Natural killer cell (primary cell): ENCODE measurements around the gene RAD51. TPM values are rescaled to one million over a fixed set of nuclear protein-coding genes. Genes with fewer than 3 reads are reported as not detected.

Experiments used
- ATAC-seq, 3 donors: fragments of 150-1000 bp in 2 of 3; fragments of 200-7000 bp in 1 of 3; cut with Tn5 transposase; 1 replicate in 1 of 3; 2 replicates in 2 of 3; pipeline ENCODE4 v1.10.0; 2021; ENCODE audit warnings: mild to moderate bottlenecking in 2 of 3, moderate library complexity in 2 of 3
- DNase-seq, 2 donors: peaks; one replicate each; pipeline versions ENCODE4 v3.0.0 to v3.0.0-alpha.2; 2013 to 2021; ENCODE audit warnings: mixed read lengths in 1 of 2
- H3K27ac ChIP-seq: one replicate; pipeline ENCODE4 v1.5.1; 2013; ENCODE audit warnings: mild to moderate bottlenecking, low read length
- H3K27me3 ChIP-seq: one replicate; pipeline ENCODE4 v1.6.1; 2013; ENCODE audit warnings: low read length; ENCODE audit not compliant: control insufficient read depth, insufficient read depth
- H3K36me3 ChIP-seq: one replicate; pipeline ENCODE4 v1.6.1; 2013; ENCODE audit warnings: low read length; ENCODE audit not compliant: control insufficient read depth, insufficient read depth
- H3K4me1 ChIP-seq: one replicate; pipeline ENCODE4 v1.6.1; 2013; ENCODE audit warnings: low read length; ENCODE audit not compliant: control insufficient read depth, insufficient read depth
- H3K4me3 ChIP-seq: one replicate; pipeline ENCODE4 v1.5.1; 2013; ENCODE audit warnings: low read length
- H3K9me3 ChIP-seq: one replicate; pipeline ENCODE4 v1.6.1; 2013; ENCODE audit warnings: low read length; ENCODE audit not compliant: control insufficient read depth, insufficient read depth
- H3K27ac Mint-ChIP-seq, 2 donors: one replicate each; pipeline ENCODE4 v1.8.0; 2022; ENCODE audit warnings: mild to moderate bottlenecking in 2 of 2, mixed read lengths in 2 of 2, moderate library complexity in 1 of 2
- H3K27me3 Mint-ChIP-seq, 2 donors: one replicate each; pipeline ENCODE4 v1.8.0; 2022; ENCODE audit warnings: low read depth in 2 of 2, mixed read lengths in 2 of 2
- H3K36me3 Mint-ChIP-seq: one replicate; pipeline ENCODE4 v1.8.0; 2022; ENCODE audit warnings: mixed read lengths
- H3K4me1 Mint-ChIP-seq, 2 donors: one replicate each; pipeline ENCODE4 v1.8.0; 2022; ENCODE audit warnings: mixed read lengths in 2 of 2
- H3K4me3 Mint-ChIP-seq: one replicate; pipeline ENCODE4 v1.8.0; 2022; ENCODE audit warnings: mild to moderate bottlenecking, moderate library complexity, mixed read lengths
- H3K9me3 Mint-ChIP-seq, 2 donors: one replicate each; pipeline ENCODE4 v1.8.0; 2022; ENCODE audit warnings: mixed read lengths in 2 of 2
- WGBS: methylation state at CpG from one replicate; pipeline ENCODE4 v1.1.7; 2013; ENCODE audit warnings: missing lambda C conversion rate; ENCODE audit not compliant: insufficient coverage; 5-methylcytosine and 5-hydroxymethylcytosine counted together
- intact Hi-C: fragments of 100-400 bp; cut with micrococcal nuclease; formaldehyde crosslinking; loops from one replicate; pipeline ENCODE4 v1.14.2; 2022
- total RNA-seq, 4 donors: library from RNA; stranded (reverse); fragments of 120-200 nt in 1 of 4; gene quantifications; one replicate each; pipeline versions ENCODE4 v1.2.3 to v1.2.4, GENCODE V29; 2013 to 2022
- TF ChIP-seq, protein P1 (sequence below): fragments of 200-600 bp; IDR thresholded peaks from one replicate; pipeline ENCODE4 v1.8.0; 2022; ENCODE audit warnings: antibody characterized with exemption

The RAD51 gene
- total RNA-seq, 3 donors from 2014 or later (not counting 1 experiment from before 2014, with no cell fraction given), result 1.2 to 5.0 (median 4.0) TPM

DNA sequence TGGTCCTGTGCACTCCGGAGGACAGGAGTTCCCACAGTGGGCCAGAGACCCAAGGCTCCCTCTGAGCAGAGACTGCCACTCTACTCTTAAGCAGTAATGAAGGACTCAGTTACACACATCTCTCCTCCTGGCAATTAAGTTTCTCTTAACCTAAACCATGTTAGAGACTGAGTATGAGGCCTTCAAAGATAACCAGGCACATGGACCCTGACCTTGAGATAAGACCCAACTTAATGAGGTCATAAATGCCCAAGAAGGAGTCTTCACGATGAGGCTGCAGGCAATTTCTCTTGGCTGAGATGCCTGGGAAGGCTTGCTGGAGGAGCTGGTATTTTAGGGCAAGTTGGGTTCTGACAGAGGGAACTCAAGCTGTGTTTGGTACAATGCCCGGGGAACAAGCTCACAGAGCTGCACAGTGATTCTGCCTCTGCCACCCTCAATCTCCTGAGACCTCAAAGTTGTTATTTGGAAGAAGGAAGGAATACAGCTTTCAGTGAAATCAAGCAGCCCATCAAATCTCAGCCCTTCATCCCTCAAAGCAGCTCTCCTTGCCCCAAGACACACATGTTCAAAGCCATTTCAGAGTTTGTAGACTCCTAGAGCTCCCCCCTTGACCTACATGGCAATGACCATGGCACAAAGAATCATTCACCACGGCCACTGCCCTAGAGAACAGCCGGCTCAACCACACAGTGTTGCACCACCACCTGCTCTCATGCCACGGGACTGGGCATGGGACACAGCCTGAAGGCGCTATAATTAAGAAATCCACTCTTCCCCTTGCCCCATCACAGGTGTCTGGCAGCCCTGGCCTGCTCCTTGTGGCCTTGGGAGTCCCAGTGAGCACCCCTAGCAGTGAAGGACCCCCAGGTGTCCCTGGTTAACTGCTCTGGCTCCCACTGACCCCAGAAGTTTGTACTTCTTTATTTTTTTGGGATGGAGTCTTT, 53.0 kb downstream of the RAD51 start:
- 91% methylated on average over 7 of the region's 7 CpGs for WGBS
- Mint-ChIP-seq H3K27me3 (no peaks in the 10 kb centered on the region), H3K36me3 (no peaks in the 10 kb centered on the region), H3K4me3 (no peak overlapping the region), H3K9me3 (no peaks in the 10 kb centered on the region), H3K4me1 (peaks cover 65 to 72% of the 10 kb centered on the region in 2 donors), H3K27ac (peak overlapping the region; percentile 94 to 96)
- Histone ChIP-seq H3K4me1 (peaks cover 64% of the 10 kb centered on the region), H3K27ac (no peak overlapping the region), H3K9me3 (no peaks in the 10 kb centered on the region), H3K27me3 (no peaks in the 10 kb centered on the region), H3K4me3 (no peak overlapping the region), H3K36me3 (peaks cover 38% of the 10 kb centered on the region)
- TF ChIP-seq, protein P1, sequence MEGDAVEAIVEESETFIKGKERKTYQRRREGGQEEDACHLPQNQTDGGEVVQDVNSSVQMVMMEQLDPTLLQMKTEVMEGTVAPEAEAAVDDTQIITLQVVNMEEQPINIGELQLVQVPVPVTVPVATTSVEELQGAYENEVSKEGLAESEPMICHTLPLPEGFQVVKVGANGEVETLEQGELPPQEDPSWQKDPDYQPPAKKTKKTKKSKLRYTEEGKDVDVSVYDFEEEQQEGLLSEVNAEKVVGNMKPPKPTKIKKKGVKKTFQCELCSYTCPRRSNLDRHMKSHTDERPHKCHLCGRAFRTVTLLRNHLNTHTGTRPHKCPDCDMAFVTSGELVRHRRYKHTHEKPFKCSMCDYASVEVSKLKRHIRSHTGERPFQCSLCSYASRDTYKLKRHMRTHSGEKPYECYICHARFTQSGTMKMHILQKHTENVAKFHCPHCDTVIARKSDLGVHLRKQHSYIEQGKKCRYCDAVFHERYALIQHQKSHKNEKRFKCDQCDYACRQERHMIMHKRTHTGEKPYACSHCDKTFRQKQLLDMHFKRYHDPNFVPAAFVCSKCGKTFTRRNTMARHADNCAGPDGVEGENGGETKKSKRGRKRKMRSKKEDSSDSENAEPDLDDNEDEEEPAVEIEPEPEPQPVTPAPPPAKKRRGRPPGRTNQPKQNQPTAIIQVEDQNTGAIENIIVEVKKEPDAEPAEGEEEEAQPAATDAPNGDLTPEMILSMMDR, result no peak
- intact Hi-C loops, result no loop called here
- ATAC-seq, result no peak
- no peak for DNase-seq

DNA sequence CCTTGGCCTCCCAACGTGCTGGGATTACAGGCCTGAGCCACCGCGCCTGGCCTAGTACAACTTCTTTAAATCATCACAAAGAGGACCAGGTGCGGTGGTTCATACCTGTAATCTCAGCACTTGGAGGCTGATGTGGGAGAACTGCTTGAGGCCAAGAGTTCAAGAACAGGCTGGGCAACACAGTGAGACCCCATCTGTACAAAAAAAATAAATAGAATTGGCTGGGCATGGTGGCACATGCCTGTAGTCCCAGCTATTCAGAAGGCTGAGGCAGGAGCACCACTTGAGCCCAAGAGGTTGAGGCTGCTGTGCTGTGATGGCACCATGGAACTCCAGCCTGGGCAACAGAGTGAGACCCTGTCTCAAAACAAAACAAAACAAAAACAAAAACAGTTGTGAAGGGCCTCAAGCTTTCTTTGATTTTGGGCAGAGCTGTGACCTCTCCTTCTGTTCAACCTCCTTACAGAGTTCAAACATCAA, 54.2 kb downstream of the RAD51 start:
- intact Hi-C loops, result no loop called here
- ATAC-seq (no peak), DNase-seq (no peak)
- Mint-ChIP-seq H3K4me3 (no peak overlapping the region), H3K27ac (no peak overlapping the region), H3K4me1 (peaks cover 67 to 75% of the 10 kb centered on the region in 2 donors), H3K36me3 (no peaks in the 10 kb centered on the region), H3K9me3 (no peaks in the 10 kb centered on the region), H3K27me3 (no peaks in the 10 kb centered on the region)
- Histone ChIP-seq H3K9me3 (no peaks in the 10 kb centered on the region), H3K27me3 (no peaks in the 10 kb centered on the region), H3K4me1 (peaks cover 62% of the 10 kb centered on the region), H3K4me3 (no peak overlapping the region), H3K36me3 (peaks cover 38% of the 10 kb centered on the region), H3K27ac (no peak overlapping the region)
- 98% methylated on average over 4 of the region's 4 CpGs for WGBS
- TF ChIP-seq, protein P1, result no peak

DNA sequence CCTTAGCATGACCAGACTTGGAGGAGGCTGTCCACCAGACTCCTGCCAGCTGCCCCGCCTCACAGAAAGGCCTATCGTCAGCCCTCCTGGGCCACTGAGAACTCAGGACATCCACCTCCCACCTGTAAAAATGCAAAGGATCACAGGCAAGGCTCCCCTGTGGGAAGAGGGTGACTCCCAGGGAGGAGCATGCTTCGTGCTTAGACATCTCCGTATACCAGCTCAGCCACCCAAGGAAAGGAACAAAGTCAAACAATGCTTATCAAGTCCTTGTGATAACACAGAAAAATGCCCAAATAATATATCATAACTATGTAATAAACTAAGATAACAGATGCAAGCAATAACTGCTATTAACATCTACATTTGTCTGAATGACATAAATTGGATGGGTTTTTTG, 55.9 kb downstream of the RAD51 start:
- Mint-ChIP-seq H3K9me3 (no peaks in the 10 kb centered on the region), H3K27me3 (no peaks in the 10 kb centered on the region), H3K4me1 (peaks cover 60 to 69% of the 10 kb centered on the region in 2 donors), H3K27ac (no peak overlapping the region), H3K4me3 (no peak overlapping the region), H3K36me3 (no peaks in the 10 kb centered on the region)
- Histone ChIP-seq H3K4me1 (peaks cover 59% of the 10 kb centered on the region), H3K9me3 (no peaks in the 10 kb centered on the region), H3K27me3 (no peaks in the 10 kb centered on the region), H3K36me3 (peaks cover 32% of the 10 kb centered on the region), H3K4me3 (no peak overlapping the region), H3K27ac (no peak overlapping the region)
- TF ChIP-seq, protein P1, result no peak
- intact Hi-C loops, result no loop called here
- DNase-seq (no peak), ATAC-seq (no peak)
- 94% methylated on average over 4 of the region's 4 CpGs for WGBS
